MG63 (cell line): Measurements from ENCODE around the gene CRCP. TPM values are rescaled to one million over a fixed set of nuclear protein-coding genes. Genes with fewer than 3 reads are reported as not detected.
A peak's percentile ranks its signal among the peaks of the same experiment; 100 is the strongest.
"Not testable (repeated sequence)": the region's sequence is repeated elsewhere in the genome, so short reads cannot be mapped to it uniquely, and the experiment has no call there.

Experiments
- DNase-seq: peaks from one replicate; pipeline ENCODE4 v3.0.0-alpha.2; 2020
- H3K27me3 ChIP-seq: fragments of 250-450 bp; sonication (Bioruptor Pico); 2 replicates; pipeline ENCODE4 v1.5.1; 2020; ENCODE audit warnings: mild to moderate bottlenecking, moderate library complexity
- H3K36me3 ChIP-seq: fragments of 250-450 bp; sonication (Bioruptor Pico); 2 replicates; pipeline ENCODE4 v1.5.1; 2020; ENCODE audit warnings: mild to moderate bottlenecking, moderate library complexity
- H3K4me3 ChIP-seq: fragments of 250-450 bp; sonication (Bioruptor Pico); 2 replicates; pipeline ENCODE4 v1.5.1; 2020; ENCODE audit warnings: mild to moderate bottlenecking, moderate library complexity
- H3K9me3 ChIP-seq: fragments of 250-450 bp; sonication (Bioruptor Pico); 2 replicates; pipeline ENCODE4 v1.5.1; 2020; ENCODE audit warnings: mild to moderate bottlenecking, moderate library complexity
- total RNA-seq: library from RNA; depleted of rRNA; stranded (reverse); fragments of >200 nt; shearing (Covaris generic); gene quantifications from 2 replicates; pipeline ENCODE4 v1.2.3, GENCODE V29; 2014; ENCODE audit warnings: low replicate concordance

CRCP gene
- total RNA-seq, 1 experiment from 2014 or later = 66.9 TPM

GRCh38 chr7:66170309-66171231 is 55.9 kb downstream of the CRCP start:
- peak; percentile 62 for DNase-seq
- H3K4me3 ChIP-seq = no peak overlapping the region

GRCh38 chr7:66172536-66173401 is 58.1 kb downstream of the CRCP start:
- not testable (repeated sequence) for H3K27me3 ChIP-seq, DNase-seq, H3K36me3 ChIP-seq, H3K4me3 ChIP-seq, H3K9me3 ChIP-seq

More at GRCh38 chr7:66170309-66171231, 55.9 kb downstream of the CRCP start:
- H3K9me3 ChIP-seq = no peaks in the 10 kb centered on the region
- no peaks in the 10 kb centered on the region for H3K27me3 ChIP-seq
- H3K36me3 ChIP-seq = no peaks in the 10 kb centered on the region

- H3K4me3 ChIP-seq = no peak overlapping the region
- H3K27me3 ChIP-seq = no peaks in the 10 kb centered on the region
- H3K36me3 ChIP-seq = no peaks in the 10 kb centered on the region
- no peak for DNase-seq
- H3K9me3 ChIP-seq = no peaks in the 10 kb centered on the region
Observed at GRCh38 chr7:66173856-66174255, 59.2 kb downstream of the CRCP start.

DNA sequence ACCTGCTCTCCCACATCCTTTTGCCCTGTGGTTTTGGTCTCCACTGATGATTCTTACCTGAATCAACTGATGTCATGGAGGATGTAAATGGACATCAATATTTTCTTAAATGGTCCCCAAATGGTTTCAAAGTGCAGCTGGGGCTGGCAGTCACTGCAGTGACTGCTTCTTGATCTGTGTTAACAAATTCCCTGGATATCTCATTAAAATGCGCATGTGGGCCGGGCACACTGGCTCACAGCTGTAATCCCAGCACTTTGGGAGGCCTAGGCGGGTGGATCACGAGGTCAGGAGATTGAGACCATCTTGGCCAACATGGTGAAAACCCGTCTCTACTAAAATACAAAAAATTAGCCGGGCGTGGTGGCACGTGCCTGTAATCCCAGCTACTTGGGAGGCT is 60.4 kb downstream of the CRCP start:
- DNase-seq, H3K9me3 ChIP-seq, H3K36me3 ChIP-seq, H3K4me3 ChIP-seq, H3K27me3 ChIP-seq: not testable (repeated sequence)

GRCh38 chr7:66176914-66177313 is 62.3 kb downstream of the CRCP start:
- Histone ChIP-seq H3K9me3 (no peaks in the 10 kb centered on the region), H3K27me3 (no peaks in the 10 kb centered on the region), H3K4me3 (no peak overlapping the region), H3K36me3 (no peaks in the 10 kb centered on the region)
- peak; percentile 6 for DNase-seq

DNA sequence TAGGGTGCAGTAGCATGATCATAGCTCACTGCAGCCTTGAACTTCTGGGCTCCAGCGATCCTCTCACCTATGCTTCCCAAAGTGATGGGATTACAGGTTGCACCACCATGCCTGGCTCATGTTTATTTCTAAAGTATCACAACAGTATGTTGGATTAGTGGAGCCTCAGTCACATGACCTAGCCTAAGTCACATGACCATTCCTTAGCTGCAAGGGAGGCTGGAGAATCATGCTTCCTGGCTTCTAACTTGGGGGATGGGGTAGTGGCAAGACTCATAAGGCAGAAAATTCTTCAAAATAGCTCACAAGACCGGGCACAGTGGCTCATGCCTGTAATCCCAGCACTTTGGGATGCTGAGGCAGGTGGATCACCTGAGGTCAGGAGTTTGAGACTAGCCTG is 63.6 kb downstream of the CRCP start:
- no peaks in the 10 kb centered on the region for H3K36me3 ChIP-seq
- no peak overlapping the region for H3K4me3 ChIP-seq
- no peak for DNase-seq
- H3K27me3 ChIP-seq = no peaks in the 10 kb centered on the region
- H3K9me3 ChIP-seq = no peaks in the 10 kb centered on the region

GRCh38 chr7:66181329-66181728 is 66.7 kb downstream of the CRCP start:
- H3K4me3 ChIP-seq = no peak overlapping the region
- no peak for DNase-seq
- H3K27me3 ChIP-seq = no peaks in the 10 kb centered on the region
- H3K36me3 ChIP-seq = no peaks in the 10 kb centered on the region
- no peaks in the 10 kb centered on the region for H3K9me3 ChIP-seq

GRCh38 chr7:66181845-66182244 is 67.2 kb downstream of the CRCP start:
- Histone ChIP-seq H3K36me3 (no peaks in the 10 kb centered on the region), H3K9me3 (no peaks in the 10 kb centered on the region), H3K4me3 (no peak overlapping the region), H3K27me3 (no peaks in the 10 kb centered on the region)
- DNase-seq = no peak

DNA sequence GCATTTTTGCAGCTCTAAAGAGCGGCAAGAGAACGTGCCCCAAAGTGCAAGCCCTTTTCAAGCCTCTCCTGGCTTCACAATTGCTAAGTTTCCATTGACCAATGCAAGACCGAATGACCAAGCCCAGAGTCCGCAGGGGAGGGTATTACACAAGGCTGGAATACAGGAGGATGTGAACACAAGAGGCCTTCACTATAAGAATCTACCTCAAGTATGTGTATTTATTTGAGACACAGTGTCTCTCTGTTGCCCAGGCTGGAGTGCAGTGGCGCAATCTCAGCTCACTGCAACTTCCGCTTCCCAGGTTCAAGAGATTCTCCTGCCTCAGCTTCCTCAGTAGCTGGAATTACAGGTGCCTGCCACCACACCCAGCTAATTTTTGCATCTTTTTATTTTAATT is 68.3 kb downstream of the CRCP start:
- H3K4me3 ChIP-seq = no peak overlapping the region
- H3K27me3 ChIP-seq = no peaks in the 10 kb centered on the region
- H3K36me3 ChIP-seq = no peaks in the 10 kb centered on the region
- no peak for DNase-seq
- H3K9me3 ChIP-seq = no peaks in the 10 kb centered on the region

DNA sequence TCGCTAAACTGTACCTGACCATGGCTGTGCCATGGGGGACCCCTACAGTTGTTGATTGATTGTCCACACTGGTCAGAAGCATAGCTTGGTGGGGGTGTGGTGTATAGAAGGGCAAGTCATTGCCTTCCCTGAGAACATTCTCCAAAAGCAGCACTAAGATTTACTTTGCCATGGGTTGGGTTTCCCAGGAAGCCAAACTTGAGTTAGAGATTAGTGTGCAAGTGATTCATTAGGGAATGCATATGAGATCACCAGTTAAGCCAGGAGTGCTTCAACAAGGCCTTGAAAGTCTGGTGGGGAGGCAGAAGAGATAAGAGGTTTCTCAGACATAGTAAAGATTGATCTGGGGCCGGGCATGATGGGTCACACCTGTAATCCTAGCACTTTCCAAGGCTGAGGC is 69.1 kb downstream of the CRCP start:
- Histone ChIP-seq H3K27me3 (no peaks in the 10 kb centered on the region), H3K9me3 (no peaks in the 10 kb centered on the region), H3K4me3 (no peak overlapping the region), H3K36me3 (no peaks in the 10 kb centered on the region)
- DNase-seq = peak; percentile 40

- H3K36me3 ChIP-seq = no peaks in the 10 kb centered on the region
- H3K9me3 ChIP-seq = no peaks in the 10 kb centered on the region
- H3K27me3 ChIP-seq = no peaks in the 10 kb centered on the region
- no peak for DNase-seq
- no peak overlapping the region for H3K4me3 ChIP-seq
Observed at GRCh38 chr7:66185680-66186187, 71.1 kb downstream of the CRCP start.

GRCh38 chr7:66186991-66187390 is 72.3 kb downstream of the CRCP start:
- no peak for DNase-seq
- Histone ChIP-seq H3K36me3 (no peaks in the 10 kb centered on the region), H3K27me3 (no peaks in the 10 kb centered on the region), H3K9me3 (no peaks in the 10 kb centered on the region), H3K4me3 (no peak overlapping the region)

GRCh38 chr7:66187905-66188304 is 73.3 kb downstream of the CRCP start:
- Histone ChIP-seq H3K4me3 (no peak overlapping the region), H3K9me3 (no peaks in the 10 kb centered on the region), H3K36me3 (no peaks in the 10 kb centered on the region), H3K27me3 (no peaks in the 10 kb centered on the region)
- DNase-seq = no peak

DNA sequence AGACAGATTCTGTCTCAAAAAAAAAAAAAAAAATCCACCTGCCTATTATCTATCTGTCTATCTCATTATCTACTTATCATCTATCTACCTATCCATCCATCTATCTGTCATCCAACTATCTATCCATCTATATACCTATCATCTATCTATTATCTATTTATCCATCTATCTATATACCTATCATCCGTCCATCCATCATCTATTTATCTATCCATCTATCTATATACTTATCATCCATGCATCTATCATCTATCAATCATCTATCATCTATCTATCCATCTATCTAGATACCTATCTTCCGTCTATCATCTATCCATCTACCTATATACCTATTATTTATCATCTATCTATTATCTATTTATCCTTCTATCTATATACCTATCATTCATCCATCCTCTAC is 74.0 kb downstream of the CRCP start:
- no peak overlapping the region for H3K4me3 ChIP-seq
- H3K9me3 ChIP-seq = no peaks in the 10 kb centered on the region
- H3K36me3 ChIP-seq = no peaks in the 10 kb centered on the region
- no peaks in the 10 kb centered on the region for H3K27me3 ChIP-seq
- DNase-seq = no peak

GRCh38 chr7:66189695-66190503 is 75.3 kb downstream of the CRCP start:
- Histone ChIP-seq H3K27me3 (no peaks in the 10 kb centered on the region), H3K9me3 (no peaks in the 10 kb centered on the region), H3K36me3 (no peaks in the 10 kb centered on the region), H3K4me3 (no peak overlapping the region)
- no peak for DNase-seq

- DNase-seq = no peak
- Histone ChIP-seq H3K9me3 (no peaks in the 10 kb centered on the region), H3K4me3 (no peak overlapping the region), H3K27me3 (no peaks in the 10 kb centered on the region), H3K36me3 (no peaks in the 10 kb centered on the region)
Observed at GRCh38 chr7:66190504-66190857, 75.8 kb downstream of the CRCP start.
